ENCODE results near the gene FIGN.

The FIGN gene

GRCh38 chr2:163664610-163665009, 71.2 kb downstream of the FIGN start:
- no peak for DNase-seq (ENCODE audit: low read depth, low spot score)

GRCh38 chr2:163662141-163662780, 73.5 kb downstream of the FIGN start:
- DNase-seq (ENCODE audit: low read depth, low spot score), result peak; percentile 19

GRCh38 chr2:163659224-163659623, 76.6 kb downstream of the FIGN start:
- no peak for DNase-seq (ENCODE audit: low read depth, low spot score)

- DNase-seq (ENCODE audit: low read depth, low spot score), result peak; percentile 22
Measured at GRCh38 chr2:163658556-163658955, 77.3 kb downstream of the FIGN start.

GRCh38 chr2:163657281-163657656, 78.5 kb downstream of the FIGN start:
- DNase-seq (ENCODE audit: low read depth, low spot score), result no peak

- DNase-seq (ENCODE audit: low read depth, low spot score), result no peak
Measured at GRCh38 chr2:163656622-163657280, 79.1 kb downstream of the FIGN start.

GRCh38 chr2:163655667-163656066, 80.1 kb downstream of the FIGN start:
- DNase-seq (ENCODE audit: low read depth, low spot score), result no peak

GRCh38 chr2:163652751-163653150, 83.1 kb downstream of the FIGN start:
- no peak for DNase-seq (ENCODE audit: low read depth, low spot score)

- DNase-seq (ENCODE audit: low read depth, low spot score), result no peak
Measured at GRCh38 chr2:163649080-163649479, 86.7 kb downstream of the FIGN start.

- no peak for DNase-seq (ENCODE audit: low read depth, low spot score)
Measured at GRCh38 chr2:163647300-163647699, 88.5 kb downstream of the FIGN start.

GRCh38 chr2:163646687-163647086, 89.1 kb downstream of the FIGN start:
- DNase-seq (ENCODE audit: low read depth, low spot score), result no peak

GRCh38 chr2:163644238-163644637, 91.6 kb downstream of the FIGN start:
- no peak for DNase-seq (ENCODE audit: low read depth, low spot score)

- DNase-seq (ENCODE audit: low read depth, low spot score), result no peak
Measured at GRCh38 chr2:163641986-163642385, 93.8 kb downstream of the FIGN start.

GRCh38 chr2:163640542-163641193, 95.1 kb downstream of the FIGN start:
- no peak for DNase-seq (ENCODE audit: low read depth, low spot score)

GRCh38 chr2:163637871-163638270, 97.9 kb downstream of the FIGN start:
- DNase-seq (ENCODE audit: low read depth, low spot score), result no peak

GRCh38 chr2:163633291-163633690, 102.5 kb downstream of the FIGN start:
- DNase-seq (ENCODE audit: low read depth, low spot score), result peak; percentile 31

- no peak for DNase-seq (ENCODE audit: low read depth, low spot score)
Measured at GRCh38 chr2:163630836-163631235, 105.0 kb downstream of the FIGN start.

GRCh38 chr2:163626639-163627109, 109.1 kb downstream of the FIGN start:
- peak; percentile 50 for DNase-seq (ENCODE audit: low read depth, low spot score)

GRCh38 chr2:163626208-163626607, 109.6 kb downstream of the FIGN start:
- no peak for DNase-seq (ENCODE audit: low read depth, low spot score)

- no peak for DNase-seq (ENCODE audit: low read depth, low spot score)
Measured at GRCh38 chr2:163625632-163626031, 110.2 kb downstream of the FIGN start.

- DNase-seq (ENCODE audit: low read depth, low spot score), result peak; percentile 19
Measured at GRCh38 chr2:163621445-163622004, 114.3 kb downstream of the FIGN start.

GRCh38 chr2:163617517-163617916, 118.3 kb downstream of the FIGN start:
- DNase-seq (ENCODE audit: low read depth, low spot score), result no peak

Data from ELF-1 (cell line).